Caco-2 (cell line): Measurements from ENCODE around the gene HEPACAM. TPM values are rescaled to one million over a fixed set of nuclear protein-coding genes. Genes with fewer than 3 reads are reported as not detected.

Experiments
- BruUV-seq: library from RNA; stranded (reverse); fragments of 400-500 nt; replicated peaks from 2 replicates; lab custom pipeline; 2021; lab: Mats Ljungman, UMichigan
- CTCF ChIA-PET: fragments of 300-600 bp; sonication (Branson Sonifier 250); formaldehyde crosslinking; loops from one replicate; lab custom pipeline; 2022; ENCODE audit warnings: antibody characterized with exemption; lab: Charles Lee
- POLR2A ChIA-PET: fragments of 300-600 bp; sonication (Branson Sonifier 250); formaldehyde crosslinking; loops from one replicate; lab custom pipeline; 2022; ENCODE audit warnings: antibody characterized with exemption; lab: Charles Lee
- DNase-seq, 2 experiments: peaks; one replicate each; pipeline versions ENCODE4 v3.0.0 to v3.0.0-alpha.2; 2020 to 2022
- H3K27me3 ChIP-seq: replicated peaks from 2 replicates; pipeline ENCODE4 v1.6.0; 2011; ENCODE audit warnings: low read length; ENCODE audit not compliant: control insufficient read depth, insufficient read depth
- H3K36me3 ChIP-seq: 2 replicates; pipeline ENCODE4 v1.5.1; 2011; ENCODE audit warnings: low read length; ENCODE audit not compliant: control insufficient read depth, insufficient read depth
- H3K4me1 ChIP-seq: fragments of 250-450 bp; sonication (Bioruptor Pico); 2 replicates; pipeline ENCODE4 v1.5.1; 2020; ENCODE audit warnings: mild to moderate bottlenecking
- H3K4me3 ChIP-seq: 2 replicates; pipeline ENCODE4 v1.5.1; 2011; ENCODE audit warnings: low read depth, mild to moderate bottlenecking, control low read depth, low read length
- H3K9me3 ChIP-seq: fragments of 250-450 bp; sonication (Bioruptor Pico); 2 replicates; pipeline ENCODE4 v1.5.1; 2020; ENCODE audit warnings: mild to moderate bottlenecking, moderate library complexity
- H3K27ac Mint-ChIP-seq: one replicate; pipeline ENCODE4 v1.8.0; 2022; ENCODE audit warnings: mixed read lengths; ENCODE audit not compliant: unreplicated experiment
- H3K27me3 Mint-ChIP-seq: one replicate; pipeline ENCODE4 v1.8.0; 2022; ENCODE audit warnings: mixed read lengths; ENCODE audit not compliant: insufficient read depth, unreplicated experiment
- H3K36me3 Mint-ChIP-seq: one replicate; pipeline ENCODE4 v1.8.0; 2022; ENCODE audit warnings: mild to moderate bottlenecking, mixed read lengths; ENCODE audit not compliant: insufficient read depth, unreplicated experiment
- H3K4me1 Mint-ChIP-seq: one replicate; pipeline ENCODE4 v1.8.0; 2022; ENCODE audit warnings: low read depth, mixed read lengths; ENCODE audit not compliant: unreplicated experiment
- H3K4me3 Mint-ChIP-seq: one replicate; pipeline ENCODE4 v1.8.0; 2022; ENCODE audit warnings: mild to moderate bottlenecking, moderate library complexity, mixed read lengths; ENCODE audit not compliant: unreplicated experiment
- H3K9me3 Mint-ChIP-seq: one replicate; pipeline ENCODE4 v1.8.0; 2022; ENCODE audit warnings: mixed read lengths; ENCODE audit not compliant: unreplicated experiment
- intact Hi-C: fragments of 100-400 bp; cut with micrococcal nuclease; formaldehyde crosslinking; loops from one replicate; pipeline ENCODE4 v1.10.0; 2022; ENCODE audit not compliant: unreplicated experiment
- total RNA-seq: library from RNA; stranded (reverse); gene quantifications from 2 replicates; pipeline ENCODE4 v1.2.3, GENCODE V29; 2022
- TF ChIP-seq, protein P1 (sequence below), 2 experiments: fragments of 200-600 bp in 1 of 2; IDR thresholded peaks; 1 replicate in 1 of 2; 2 replicates in 1 of 2; pipeline versions ENCODE4 v1.5.1 to v1.8.0; 2011 to 2022; ENCODE audit warnings: antibody characterized with exemption in 1 of 2, control low read depth in 1 of 2, inconsistent platforms in 1 of 2, low read depth in 1 of 2, low read length in 1 of 2, mild to moderate bottlenecking in 1 of 2, moderate library complexity in 1 of 2; ENCODE audit not compliant: insufficient read depth in 1 of 2, severe bottlenecking in 1 of 2, unreplicated experiment in 1 of 2

Gene HEPACAM
- total RNA-seq, 1 experiment from 2014 or later, result 0.11 TPM

DNA sequence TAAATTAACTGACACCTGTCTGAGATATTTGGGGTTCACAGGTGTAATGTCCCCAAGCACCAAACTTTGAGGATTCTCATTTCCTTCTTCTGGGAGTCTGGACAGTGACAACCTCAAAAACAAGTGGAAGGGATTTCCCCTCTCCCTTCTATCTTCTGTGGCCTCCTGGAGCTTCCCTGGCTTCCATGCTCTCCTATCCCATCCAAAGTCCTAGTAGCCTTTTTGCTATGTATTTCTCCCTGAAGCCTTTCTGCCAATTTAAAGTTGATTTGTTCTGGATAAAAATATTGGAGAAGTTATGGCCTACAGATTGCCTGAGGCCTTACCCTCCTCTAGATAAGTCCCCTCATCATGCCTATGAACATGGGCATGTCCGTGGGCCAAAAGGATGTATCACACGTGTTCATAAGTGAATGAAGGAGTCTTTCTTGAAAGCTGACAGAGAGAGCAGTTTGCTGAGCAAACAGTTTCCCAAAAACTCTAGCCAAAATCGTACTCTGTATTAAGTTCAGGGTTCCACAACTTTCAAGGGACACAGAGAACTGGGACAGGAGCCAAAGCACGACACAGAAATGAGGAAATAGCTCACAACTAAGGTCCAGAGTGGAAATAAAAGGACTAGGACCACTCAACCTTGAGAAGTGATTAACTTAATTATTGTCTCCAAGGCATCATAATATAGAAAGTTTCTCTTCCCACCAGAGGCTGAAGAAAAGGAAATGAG lies 6.7 kb downstream of the HEPACAM start:
- no peak for DNase-seq
- Mint-ChIP-seq H3K27me3 (peaks cover 16% of the 10 kb centered on the region), H3K36me3 (no peaks in the 10 kb centered on the region), H3K4me1 (no peaks in the 10 kb centered on the region), H3K4me3 (no peak overlapping the region), H3K9me3 (no peaks in the 10 kb centered on the region), H3K27ac (no peak overlapping the region)
- H3K36me3 ChIP-seq, result no peaks in the 10 kb centered on the region
- no peaks in the 10 kb centered on the region for H3K27me3 ChIP-seq
- TF ChIP-seq, protein P1, sequence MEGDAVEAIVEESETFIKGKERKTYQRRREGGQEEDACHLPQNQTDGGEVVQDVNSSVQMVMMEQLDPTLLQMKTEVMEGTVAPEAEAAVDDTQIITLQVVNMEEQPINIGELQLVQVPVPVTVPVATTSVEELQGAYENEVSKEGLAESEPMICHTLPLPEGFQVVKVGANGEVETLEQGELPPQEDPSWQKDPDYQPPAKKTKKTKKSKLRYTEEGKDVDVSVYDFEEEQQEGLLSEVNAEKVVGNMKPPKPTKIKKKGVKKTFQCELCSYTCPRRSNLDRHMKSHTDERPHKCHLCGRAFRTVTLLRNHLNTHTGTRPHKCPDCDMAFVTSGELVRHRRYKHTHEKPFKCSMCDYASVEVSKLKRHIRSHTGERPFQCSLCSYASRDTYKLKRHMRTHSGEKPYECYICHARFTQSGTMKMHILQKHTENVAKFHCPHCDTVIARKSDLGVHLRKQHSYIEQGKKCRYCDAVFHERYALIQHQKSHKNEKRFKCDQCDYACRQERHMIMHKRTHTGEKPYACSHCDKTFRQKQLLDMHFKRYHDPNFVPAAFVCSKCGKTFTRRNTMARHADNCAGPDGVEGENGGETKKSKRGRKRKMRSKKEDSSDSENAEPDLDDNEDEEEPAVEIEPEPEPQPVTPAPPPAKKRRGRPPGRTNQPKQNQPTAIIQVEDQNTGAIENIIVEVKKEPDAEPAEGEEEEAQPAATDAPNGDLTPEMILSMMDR (IDR thresholded peaks at IDR 0.05; ENCODE audit: insufficient read depth in 1 of 2, low read depth in 1 of 2, low read length in 1 of 2, severe bottlenecking in 1 of 2, unreplicated experiment in 1 of 2), result no peak
- intact Hi-C loops, result no loop called here
- ChIA-PET CTCF (no interaction called here), POLR2A (no interaction called here)
- peaks cover under 1% of the 10 kb centered on the region; the same call in 1 of the 2 replicates for H3K4me1 ChIP-seq
- BruUV-seq, result no TSS peak
- H3K4me3 ChIP-seq, result no peak overlapping the region
- H3K9me3 ChIP-seq, result no peaks in the 10 kb centered on the region

- Histone ChIP-seq H3K4me1 (no peaks in the 10 kb centered on the region), H3K4me3 (no peak overlapping the region), H3K9me3 (no peaks in the 10 kb centered on the region), H3K27me3 (no peaks in the 10 kb centered on the region), H3K36me3 (no peaks in the 10 kb centered on the region)
- Mint-ChIP-seq H3K4me1 (no peaks in the 10 kb centered on the region), H3K27ac (no peak overlapping the region), H3K36me3 (no peaks in the 10 kb centered on the region), H3K27me3 (peaks cover 31% of the 10 kb centered on the region), H3K4me3 (no peak overlapping the region), H3K9me3 (no peaks in the 10 kb centered on the region)
- TF ChIP-seq, protein P1 (IDR thresholded peaks at IDR 0.05; ENCODE audit: insufficient read depth in 1 of 2, low read depth in 1 of 2, low read length in 1 of 2, severe bottlenecking in 1 of 2, unreplicated experiment in 1 of 2), result no peak
- POLR2A ChIA-PET, result no interaction called here
- CTCF ChIA-PET, result no interaction called here
- BruUV-seq, result no TSS peak
- DNase-seq, result no peak
- intact Hi-C loops, result no loop called here
Observed at GRCh38 chr11:124923296-124923695, 12.6 kb downstream of the HEPACAM start.

GRCh38 chr11:124922831-124923230 lies 13.0 kb downstream of the HEPACAM start:
- H3K4me1 Mint-ChIP-seq, result no peaks in the 10 kb centered on the region
- intact Hi-C loops, result no loop called here
- Histone ChIP-seq H3K4me3 (no peak overlapping the region), H3K36me3 (no peaks in the 10 kb centered on the region), H3K27me3 (no peaks in the 10 kb centered on the region), H3K9me3 (no peaks in the 10 kb centered on the region), H3K4me1 (no peaks in the 10 kb centered on the region)
- ChIA-PET CTCF (no interaction called here), POLR2A (no interaction called here)
- H3K27ac Mint-ChIP-seq, result no peak overlapping the region
- DNase-seq, result no peak
- no peaks in the 10 kb centered on the region for H3K36me3 Mint-ChIP-seq
- no peak overlapping the region for H3K4me3 Mint-ChIP-seq
- BruUV-seq, result no TSS peak
- peaks cover 31% of the 10 kb centered on the region for H3K27me3 Mint-ChIP-seq
- H3K9me3 Mint-ChIP-seq, result no peaks in the 10 kb centered on the region
- TF ChIP-seq, protein P1 (IDR thresholded peaks at IDR 0.05; ENCODE audit: insufficient read depth in 1 of 2, low read depth in 1 of 2, low read length in 1 of 2, severe bottlenecking in 1 of 2, unreplicated experiment in 1 of 2), result no peak
